Left colon (tissue), 2 donors: ENCODE data around the gene TXNDC11. TPM values are rescaled to one million over a fixed set of nuclear protein-coding genes. Genes with fewer than 3 reads are reported as not detected.

Source experiments
- ATAC-seq: fragments of 200-7000 bp; cut with Tn5 transposase; one replicate; pipeline ENCODE4 v1.9.1; 2020; ENCODE audit warnings: mild to moderate bottlenecking, moderate library complexity
- DNase-seq, 2 donors: peaks; one replicate each; pipeline ENCODE4 v3.0.0-alpha.2; 2020
- intact Hi-C, 2 donors: fragments of 100-400 bp; cut with DNase I in 1 of 2; cut with micrococcal nuclease in 1 of 2; formaldehyde crosslinking; loops; one replicate each; pipeline versions ENCODE4 v1.11.2 to v1.14.0; 2022; cut with DNase I, micrococcal nuclease
- total RNA-seq, 2 donors: library from RNA; stranded (reverse); fragmentation: NEBNext Ultra II Directional; extraction: Animal tissue kit (Norgen Biotek cat#: 25700); gene quantifications; one replicate each; pipeline ENCODE4 v1.2.1, GENCODE V29; 2021
- donor health status: DM: no; HTN: no; CAD: no.
- donor health status: DM: yes; HTN: yes; CAD: no.

TXNDC11 gene
- total RNA-seq, 2 donors from 2014 or later: 67.4 TPM

- DNase-seq (no peak), ATAC-seq (no peak)
- intact Hi-C loops: no loop called here
Observed at GRCh38 chr16:11756248-11756647, 13.6 kb upstream of the TXNDC11 start.

GRCh38 chr16:11755022-11755760 is 12.5 kb upstream of the TXNDC11 start:
- intact Hi-C loops: no loop called here
- no peak for ATAC-seq
- no peak for DNase-seq

- ATAC-seq (peak; percentile 20), DNase-seq (no peak)
- intact Hi-C loops: no loop called here
Observed at GRCh38 chr16:11752856-11753255, 10.2 kb upstream of the TXNDC11 start.

GRCh38 chr16:11750056-11750455 is 7.4 kb upstream of the TXNDC11 start:
- no peak for DNase-seq
- intact Hi-C loops: no loop called here
- no peak for ATAC-seq

GRCh38 chr16:11748404-11749254 is 6.0 kb upstream of the TXNDC11 start:
- DNase-seq: peak; percentile 54 to 71
- intact Hi-C loops: no loop called here
- ATAC-seq: peak; percentile 81

GRCh38 chr16:11747949-11748403 is 5.3 kb upstream of the TXNDC11 start:
- no peak for DNase-seq
- intact Hi-C loops: no loop called here
- ATAC-seq: peak; percentile 1

GRCh38 chr16:11744075-11744470 is 1.4 kb upstream of the TXNDC11 start:
- no peak for DNase-seq
- ATAC-seq: no peak
- intact Hi-C loops: no loop called here

- intact Hi-C loops: no loop called here
- DNase-seq: peak in 1 of 2 donors; percentile 59
- peak; percentile 11 for ATAC-seq
Observed at GRCh38 chr16:11743308-11744074, 834 bp upstream of the TXNDC11 start.

- intact Hi-C loops: no loop called here
- peak; percentile 51 for ATAC-seq
Observed at GRCh38 chr16:11742093-11742535, 543 bp downstream of the TXNDC11 start.

GRCh38 chr16:11740567-11740966 is 2.1 kb downstream of the TXNDC11 start:
- DNase-seq: no peak
- intact Hi-C loops: no loop called here
- ATAC-seq: no peak

More at GRCh38 chr16:11742093-11742535, 543 bp downstream of the TXNDC11 start:
- DNase-seq: peak; percentile 63 to 76

GRCh38 chr16:11738742-11739544 is 3.7 kb downstream of the TXNDC11 start:
- intact Hi-C loops: no loop called here
- ATAC-seq (no peak), DNase-seq (no peak)

GRCh38 chr16:11737713-11738112 is 4.9 kb downstream of the TXNDC11 start:
- intact Hi-C loops: no loop called here
- DNase-seq: no peak
- ATAC-seq: no peak

GRCh38 chr16:11736903-11737302 is 5.8 kb downstream of the TXNDC11 start:
- DNase-seq (no peak), ATAC-seq (no peak)
- intact Hi-C loops: no loop called here

- ATAC-seq: no peak
- DNase-seq: no peak
- intact Hi-C loops: no loop called here
Observed at GRCh38 chr16:11735787-11736186, 6.9 kb downstream of the TXNDC11 start.

- intact Hi-C loops: no loop called here
- DNase-seq: no peak
- no peak for ATAC-seq
Observed at GRCh38 chr16:11734653-11735043, 8.0 kb downstream of the TXNDC11 start.

- intact Hi-C loops: no loop called here
- DNase-seq (no peak), ATAC-seq (no peak)
Observed at GRCh38 chr16:11734025-11734652, 8.5 kb downstream of the TXNDC11 start.

- peak; percentile 75 for ATAC-seq
- DNase-seq: no peak
Observed at GRCh38 chr16:11731222-11731621, 11.4 kb downstream of the TXNDC11 start.

GRCh38 chr16:11729787-11730186 is 12.9 kb downstream of the TXNDC11 start:
- ATAC-seq (no peak), DNase-seq (no peak)
- intact Hi-C loops: no loop called here

More at GRCh38 chr16:11731222-11731621, 11.4 kb downstream of the TXNDC11 start:
- intact Hi-C loops: no loop called here
